HG03175 (cell line): ENCODE measurements around the gene ZNF668.
"Not testable (repeated sequence)": the region's sequence is repeated elsewhere in the genome, so short reads cannot be mapped to it uniquely, and the experiment has no call there.

Experiments used
- ATAC-seq: cut with Tn5 transposase; IDR thresholded peaks from one replicate; pipeline ENCODE4 v1.9.1; 2021; ENCODE audit warnings: mild to moderate bottlenecking, moderate library complexity; ENCODE audit not compliant: unreplicated experiment

ZNF668 gene

DNA sequence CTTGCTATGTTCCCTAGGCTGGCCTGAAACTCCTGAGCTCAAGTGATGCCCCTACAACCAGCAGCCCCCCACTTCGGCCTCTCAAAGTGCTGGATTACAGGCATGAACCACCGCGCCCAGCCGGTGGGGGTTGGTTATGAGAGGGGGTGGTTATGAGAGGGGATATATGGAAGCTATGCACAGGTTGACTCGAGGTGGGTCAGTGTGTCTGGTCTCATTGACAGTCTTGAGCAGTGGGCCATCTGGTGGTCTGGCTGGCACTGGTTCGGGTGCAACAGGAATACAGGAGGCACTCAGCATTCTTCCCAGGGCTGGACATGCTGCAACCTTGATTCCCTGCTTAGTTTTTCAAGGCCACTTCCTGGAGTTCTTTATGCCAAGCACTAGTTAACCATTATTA is 58.0 kb downstream of the ZNF668 start:
- no peak for ATAC-seq

DNA sequence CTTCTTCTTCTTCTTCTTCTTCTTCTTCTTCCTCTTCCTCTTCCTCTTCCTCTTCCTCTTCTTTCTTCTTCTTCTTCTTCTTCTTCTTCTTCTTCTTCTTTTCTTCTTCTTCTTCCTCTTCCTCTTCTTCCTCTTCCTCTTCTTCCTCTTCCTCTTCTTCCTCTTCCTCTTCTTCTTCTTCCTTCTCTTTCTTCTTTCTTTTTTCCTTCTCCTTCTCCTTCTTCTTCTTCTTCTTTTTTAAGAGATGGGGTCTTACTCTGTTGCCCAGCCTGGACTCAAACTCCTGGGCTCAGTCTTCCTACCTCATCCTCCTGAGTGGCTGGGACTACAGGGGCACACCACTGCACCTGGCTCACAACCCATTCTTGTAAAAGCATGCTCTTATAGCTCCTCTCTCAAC is 60.7 kb downstream of the ZNF668 start:
- ATAC-seq = not testable (repeated sequence)

GRCh38 chr16:31011815-31012214 is 62.2 kb downstream of the ZNF668 start:
- not testable (repeated sequence) for ATAC-seq
